Fibroblast of skin of abdomen (primary cell): Measurements from ENCODE around the gene FBXL19.

Source experiments
- DNase-seq: peaks from one replicate; pipeline ENCODE4 v3.0.0-alpha.2; 2013

The FBXL19 gene

DNA sequence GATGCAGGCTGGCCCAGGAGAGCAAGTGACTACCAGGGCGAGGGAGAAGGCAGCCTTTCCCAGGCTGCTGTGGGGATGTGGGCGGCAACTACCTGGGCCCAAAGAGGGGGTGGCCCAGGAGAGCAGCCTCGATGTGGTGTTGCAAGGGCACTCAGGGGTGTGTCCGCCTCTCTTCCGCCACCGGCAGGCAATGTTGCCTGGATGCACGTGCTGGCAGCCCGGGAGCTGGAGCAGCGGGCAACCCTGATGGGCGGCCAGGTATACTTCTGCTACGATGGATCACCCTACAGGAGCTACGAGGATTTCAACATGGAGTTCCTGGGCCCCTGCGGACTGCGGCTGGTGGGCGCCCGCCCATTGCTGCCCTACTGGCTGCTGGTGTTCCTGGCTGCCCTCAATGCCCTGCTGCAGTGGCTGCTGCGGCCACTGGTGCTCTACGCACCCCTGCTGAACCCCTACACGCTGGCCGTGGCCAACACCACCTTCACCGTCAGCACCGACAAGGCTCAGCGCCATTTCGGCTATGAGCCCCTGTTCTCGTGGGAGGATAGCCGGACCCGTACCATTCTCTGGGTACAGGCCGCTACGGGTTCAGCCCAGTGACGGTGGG is 64.3 kb downstream of the FBXL19 start:
- no peak for DNase-seq

DNA sequence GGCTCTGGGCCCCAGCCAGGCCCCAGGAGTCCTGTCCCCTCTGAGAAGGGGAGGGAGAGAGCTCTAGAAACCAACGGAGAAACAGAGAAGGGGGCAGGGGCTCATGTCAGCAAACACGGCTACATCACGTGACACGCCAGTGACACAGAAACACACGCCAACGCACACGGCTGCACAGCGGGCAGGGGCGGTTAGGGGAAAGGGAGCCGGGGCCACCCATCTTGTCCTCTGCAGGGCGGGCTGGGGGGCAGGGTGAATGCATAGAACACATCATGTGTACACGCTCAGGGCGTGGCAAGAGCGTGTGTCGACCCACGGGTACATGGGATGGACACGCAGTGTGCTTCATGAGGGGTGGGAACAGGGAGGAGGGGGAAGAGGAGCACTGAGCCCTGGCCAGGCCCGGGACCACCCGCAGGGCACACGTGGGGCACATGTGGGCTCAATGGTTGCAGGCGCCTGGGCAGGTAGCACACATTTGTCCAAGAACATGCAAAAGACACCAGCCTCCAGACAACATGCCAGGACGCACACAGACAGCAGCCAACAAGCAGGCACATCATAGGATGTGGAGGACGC is 66.2 kb downstream of the FBXL19 start:
- no peak for DNase-seq

DNA sequence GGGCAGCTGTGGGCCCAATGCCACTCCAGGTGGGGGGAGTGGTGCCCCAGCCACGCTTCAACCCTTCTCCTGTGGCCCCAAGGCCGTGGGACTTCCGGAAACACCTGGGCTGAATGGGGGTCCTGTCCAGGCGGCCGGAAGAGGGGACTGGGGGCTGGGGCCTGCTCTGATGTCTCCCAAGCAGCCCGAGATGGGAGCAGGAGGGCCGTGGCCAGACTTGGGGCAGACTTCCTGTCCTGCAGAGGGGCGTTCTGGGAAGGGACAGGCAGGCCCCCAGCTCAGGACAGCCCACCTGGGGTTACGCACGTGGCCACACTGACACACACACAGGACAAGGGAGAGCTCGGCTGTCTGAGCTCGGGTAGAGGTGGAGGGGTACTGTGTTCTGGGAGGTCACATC is 66.7 kb downstream of the FBXL19 start:
- DNase-seq, result no peak

DNA sequence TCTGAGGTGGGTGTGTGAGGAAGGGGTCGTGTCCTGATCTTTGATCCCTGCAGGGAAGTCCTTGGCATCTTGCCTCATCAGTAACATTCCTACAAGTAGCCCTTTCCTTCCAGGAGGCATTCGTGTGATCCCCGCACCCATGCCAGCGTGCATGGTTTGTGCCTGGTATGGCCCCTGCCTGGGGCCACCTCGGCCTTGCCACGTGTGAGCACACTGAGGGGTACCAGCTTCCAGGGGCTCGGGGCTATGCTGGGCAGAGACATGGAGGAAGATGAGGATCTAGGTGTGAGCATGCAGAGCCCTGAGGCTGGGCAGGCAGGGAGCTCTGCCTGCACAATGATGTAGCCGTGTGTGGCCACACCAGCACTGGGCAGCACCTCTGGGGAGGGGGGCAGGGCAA is 67.7 kb downstream of the FBXL19 start:
- no peak for DNase-seq

DNA sequence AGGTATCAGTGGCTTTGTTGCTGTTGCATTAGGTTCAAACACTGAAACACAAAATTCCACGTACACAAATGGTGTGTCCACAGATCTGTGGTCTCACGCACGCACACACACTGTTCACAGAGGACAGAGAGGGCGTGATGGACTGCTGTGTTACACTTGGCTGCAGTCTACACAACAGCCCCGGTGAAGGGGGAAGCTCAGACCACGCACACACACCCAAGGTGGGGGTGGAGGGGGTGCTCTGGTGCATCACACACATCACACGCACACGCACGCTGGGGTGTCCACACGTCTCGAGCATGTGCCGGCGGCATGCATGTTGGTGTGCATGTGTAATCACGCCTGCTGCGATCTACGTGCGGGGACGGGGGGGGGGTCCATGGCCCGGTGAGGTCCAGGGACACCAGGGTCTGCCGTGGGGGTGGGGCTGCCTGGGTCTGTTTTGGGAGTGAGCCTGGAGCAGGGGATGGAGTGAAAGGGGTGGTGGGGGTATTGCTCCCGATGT is 69.0 kb downstream of the FBXL19 start:
- no peak for DNase-seq

DNA sequence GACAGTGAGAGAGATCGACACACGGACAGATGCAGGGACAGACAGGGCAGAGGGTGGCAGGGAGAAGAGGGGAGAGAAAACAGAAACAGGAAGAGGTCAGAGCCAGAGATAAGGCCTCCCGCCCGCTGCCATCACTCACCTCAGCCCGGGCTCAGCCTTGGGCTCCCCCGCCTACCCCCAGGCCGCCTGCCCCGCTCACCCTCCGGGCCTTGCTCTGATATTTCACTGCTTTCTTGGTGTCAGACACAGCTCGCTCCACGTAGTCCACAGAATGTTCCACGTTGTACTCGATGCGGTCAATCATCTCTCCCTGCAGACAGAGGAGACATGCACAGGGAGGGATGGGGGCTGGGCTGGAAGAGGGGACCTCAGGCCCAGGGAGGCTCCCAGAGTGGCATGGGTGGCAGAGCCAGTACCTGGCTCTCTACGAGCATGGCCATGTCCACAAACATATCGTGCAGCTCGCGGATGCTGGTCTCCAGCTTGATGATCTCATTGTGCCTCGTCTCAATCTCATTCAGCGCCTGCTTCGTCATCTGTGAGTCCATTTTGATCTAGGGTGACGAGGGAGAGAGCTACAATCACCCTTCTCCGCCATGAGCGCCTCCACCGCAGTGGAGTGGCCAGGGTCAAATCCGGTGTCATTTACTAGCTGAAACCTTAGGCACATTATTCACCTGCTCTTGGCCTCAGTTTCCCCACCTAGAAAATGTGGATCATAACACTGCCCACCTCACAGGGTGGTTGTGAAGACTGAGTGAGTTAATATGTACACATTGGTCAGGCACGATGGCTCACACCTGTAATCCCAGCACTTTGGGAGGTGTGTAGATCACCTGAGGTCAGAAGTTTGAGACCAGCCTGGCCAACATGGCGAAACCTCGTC is 69.8 kb downstream of the FBXL19 start:
- DNase-seq, result no peak

DNA sequence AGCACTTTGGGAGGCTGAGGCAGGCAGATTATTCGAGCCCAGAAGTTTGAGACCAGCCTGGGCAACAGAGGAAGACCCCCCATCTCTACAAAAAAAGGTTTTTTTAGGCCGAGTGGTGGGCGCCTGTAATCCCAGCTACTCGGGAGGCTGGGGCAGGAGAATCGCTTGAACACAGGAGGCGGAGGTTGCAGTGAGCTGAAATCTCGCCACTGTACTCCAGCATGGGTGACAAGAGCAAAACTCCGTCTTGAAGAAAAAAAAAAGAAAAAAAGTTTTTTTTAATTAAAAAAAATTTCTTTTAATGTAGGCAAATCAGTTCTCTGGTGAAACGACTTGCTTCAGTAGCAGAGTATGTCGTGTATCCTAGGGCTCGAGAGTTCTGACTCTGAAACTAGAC is 72.6 kb downstream of the FBXL19 start:
- no peak for DNase-seq

DNA sequence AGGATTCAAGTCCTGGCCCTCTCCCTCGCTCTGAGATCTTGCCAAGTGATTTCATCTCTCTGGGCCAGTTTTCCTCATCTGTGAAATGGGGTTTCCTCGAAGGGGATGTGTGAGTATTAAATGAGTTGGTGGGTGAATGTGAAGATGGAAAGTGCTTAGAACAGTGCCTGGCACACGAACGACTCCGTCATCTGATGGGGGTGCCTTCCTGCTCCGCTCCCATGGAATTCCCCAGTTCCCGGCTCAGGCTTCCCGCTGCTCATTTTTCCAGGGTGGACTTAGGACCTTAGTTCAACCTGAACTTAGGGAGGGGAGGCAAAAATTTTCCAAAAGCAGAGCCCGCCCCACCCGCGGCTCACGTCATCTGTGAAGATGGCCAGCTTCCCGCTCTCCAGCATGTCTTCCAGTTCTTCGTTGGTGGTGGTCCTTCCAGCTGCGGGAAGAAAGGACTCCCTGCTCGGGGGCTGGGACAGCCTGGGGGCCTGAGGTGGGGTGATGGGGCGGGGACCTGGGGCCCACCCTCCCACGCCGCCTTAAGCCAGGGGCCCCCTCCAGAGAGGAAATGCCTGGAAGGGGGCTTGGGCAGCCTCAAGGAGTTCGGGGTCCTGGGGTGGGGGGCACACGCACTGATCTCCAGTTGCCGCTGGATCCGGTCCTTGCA is 73.1 kb downstream of the FBXL19 start:
- no peak for DNase-seq

DNA sequence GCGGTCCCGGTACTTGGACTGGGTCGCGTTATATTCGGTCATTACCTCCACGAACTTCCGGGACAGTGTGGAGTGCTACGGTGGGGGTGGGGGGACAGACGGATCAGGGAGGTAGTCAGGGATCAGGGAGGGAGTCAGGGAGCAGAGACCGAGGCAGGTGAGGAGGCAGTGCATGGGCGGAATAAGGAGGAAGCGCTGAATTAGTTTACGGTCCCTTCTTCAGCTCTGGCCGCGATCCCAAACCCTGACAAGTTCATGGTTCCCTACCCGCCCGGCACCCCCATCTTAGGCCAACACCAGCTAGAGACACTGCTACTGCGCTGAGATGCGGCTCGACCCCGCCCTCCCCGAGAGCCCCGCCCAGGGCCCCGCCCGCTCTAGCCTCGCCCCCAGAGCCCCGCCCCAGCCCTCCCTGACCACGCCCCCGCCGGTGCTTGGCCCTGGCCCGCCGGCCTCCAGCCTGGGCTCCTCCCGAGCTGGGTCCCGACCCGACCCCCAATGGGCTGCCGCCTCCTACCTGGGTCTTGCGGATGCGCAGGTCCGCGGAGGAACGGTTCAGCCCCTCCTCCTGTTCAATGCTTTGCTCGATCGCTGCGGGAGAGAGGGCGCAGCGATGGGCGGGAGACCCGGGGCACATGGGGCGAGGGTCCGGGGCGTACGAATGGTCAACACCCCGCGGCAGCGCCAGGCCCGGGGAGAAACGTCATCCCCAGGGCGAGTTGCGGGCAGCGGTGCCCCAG is 73.8 kb downstream of the FBXL19 start:
- peak; percentile 75 for DNase-seq

DNA sequence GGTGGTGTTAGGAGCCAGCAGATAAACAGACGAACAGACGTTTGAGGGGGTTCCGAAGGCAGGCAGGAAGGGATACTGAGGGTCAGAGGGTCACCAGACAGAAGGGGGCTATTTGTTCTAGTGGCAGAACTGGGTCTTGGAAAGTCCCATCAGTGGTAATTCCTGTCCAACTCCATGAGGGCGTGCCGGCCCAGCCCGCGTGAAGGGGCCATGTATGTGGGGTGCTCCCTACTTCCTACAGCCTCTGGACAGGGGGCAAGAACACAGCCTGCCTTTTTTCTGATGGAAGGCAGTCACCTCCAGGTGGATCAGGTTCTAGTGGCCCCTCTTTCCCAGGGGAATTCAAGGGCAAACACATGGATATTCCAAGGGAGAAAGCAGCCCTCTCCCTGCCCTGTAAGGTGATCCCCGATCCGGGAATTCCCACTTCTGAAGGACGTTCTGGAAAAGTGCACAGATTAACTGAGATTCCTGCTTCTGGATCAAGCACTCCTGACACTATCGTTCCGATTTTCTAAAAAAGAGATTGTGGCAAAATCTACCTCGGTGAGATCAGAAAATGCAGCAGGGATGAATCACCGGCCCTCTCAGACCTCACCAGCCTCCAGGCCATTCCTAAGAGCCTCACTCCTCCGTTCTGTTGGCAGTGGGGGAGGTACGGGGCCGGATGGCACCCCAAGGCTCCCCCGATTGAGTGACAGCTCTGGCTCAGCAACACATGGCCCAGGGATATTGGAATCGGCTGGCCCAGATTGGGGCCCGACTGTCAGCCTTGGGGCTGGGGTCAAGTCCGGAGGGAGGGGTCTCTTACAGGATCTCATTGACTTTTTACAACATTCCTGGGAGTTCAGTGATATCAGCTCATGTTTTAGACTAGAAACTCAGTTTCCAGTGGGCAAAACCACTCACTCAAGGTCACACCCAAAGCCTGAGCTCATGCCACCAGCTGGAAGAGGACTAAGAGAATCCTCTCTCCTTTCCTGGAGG is 74.6 kb downstream of the FBXL19 start:
- DNase-seq, result peak; percentile 84
